Measurements from ENCODE around the gene PHACTR3.

DNA sequence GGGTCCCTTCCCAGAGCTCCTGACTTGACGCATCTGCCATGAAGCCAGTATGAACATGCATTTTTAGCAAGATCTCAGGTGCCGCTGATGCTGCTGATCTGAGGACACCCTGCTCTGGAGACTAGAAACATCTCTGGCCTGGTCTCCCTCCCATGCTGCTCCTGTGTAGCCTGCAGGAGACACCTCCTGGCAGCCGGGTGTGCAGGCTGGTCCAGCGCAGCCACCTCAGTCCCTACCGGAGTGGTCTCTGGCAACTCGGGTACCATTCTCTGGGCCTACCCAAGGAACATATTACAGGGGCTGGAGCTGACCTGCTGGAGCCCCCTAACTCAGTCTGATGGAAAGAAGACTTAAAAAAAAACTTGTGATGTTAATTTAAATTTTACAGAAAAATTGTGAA lies 20.1 kb downstream of the PHACTR3 start:
- TF ChIP-seq POLR2A (IDR thresholded peaks at IDR 0.05), result no peak
- TF ChIP-seq, protein P1, sequence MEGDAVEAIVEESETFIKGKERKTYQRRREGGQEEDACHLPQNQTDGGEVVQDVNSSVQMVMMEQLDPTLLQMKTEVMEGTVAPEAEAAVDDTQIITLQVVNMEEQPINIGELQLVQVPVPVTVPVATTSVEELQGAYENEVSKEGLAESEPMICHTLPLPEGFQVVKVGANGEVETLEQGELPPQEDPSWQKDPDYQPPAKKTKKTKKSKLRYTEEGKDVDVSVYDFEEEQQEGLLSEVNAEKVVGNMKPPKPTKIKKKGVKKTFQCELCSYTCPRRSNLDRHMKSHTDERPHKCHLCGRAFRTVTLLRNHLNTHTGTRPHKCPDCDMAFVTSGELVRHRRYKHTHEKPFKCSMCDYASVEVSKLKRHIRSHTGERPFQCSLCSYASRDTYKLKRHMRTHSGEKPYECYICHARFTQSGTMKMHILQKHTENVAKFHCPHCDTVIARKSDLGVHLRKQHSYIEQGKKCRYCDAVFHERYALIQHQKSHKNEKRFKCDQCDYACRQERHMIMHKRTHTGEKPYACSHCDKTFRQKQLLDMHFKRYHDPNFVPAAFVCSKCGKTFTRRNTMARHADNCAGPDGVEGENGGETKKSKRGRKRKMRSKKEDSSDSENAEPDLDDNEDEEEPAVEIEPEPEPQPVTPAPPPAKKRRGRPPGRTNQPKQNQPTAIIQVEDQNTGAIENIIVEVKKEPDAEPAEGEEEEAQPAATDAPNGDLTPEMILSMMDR (IDR thresholded peaks at IDR 0.05), result no peak

Measured in lower leg skin (tissue), 3 donors.